Liver (tissue), 3 donors: ENCODE results near the gene AHR.

ENCODE experiments used
- CTCF ChIP-seq: fragments of 150-350 bp; IDR thresholded peaks from 2 replicates; pipeline ENCODE4 v1.5.1; 2017; ENCODE audit warnings: improper control_type of control experiment, low read depth, low read length; ENCODE audit not compliant: missing input control
- EGR1 ChIP-seq, 2 donors: IDR thresholded peaks; 2 replicates each; pipeline ENCODE4 v1.6.1; 2016 to 2018; ENCODE audit warnings: antibody characterized with exemption in 2 of 2, low read depth in 2 of 2
- NR2F2 ChIP-seq: IDR thresholded peaks from 2 replicates; pipeline ENCODE4 v1.6.1; 2016; ENCODE audit warnings: antibody characterized with exemption
- REST ChIP-seq: IDR thresholded peaks from 2 replicates; pipeline ENCODE4 v1.6.1; 2016; ENCODE audit warnings: antibody characterized with exemption, mild to moderate bottlenecking
- RXRA ChIP-seq, 2 donors: IDR thresholded peaks; 2 replicates each; pipeline ENCODE4 v1.6.1; 2017 to 2018; ENCODE audit warnings: antibody characterized with exemption in 2 of 2, mild to moderate bottlenecking in 1 of 2
- TAF1 ChIP-seq: conservative IDR thresholded peaks from 2 replicates; pipeline ENCODE4 v1.6.1; 2016; ENCODE audit warnings: antibody characterized with exemption, mild to moderate bottlenecking
- donor health status: healthy.
- donor health status: healthy.

- no peak for TF ChIP-seq CTCF
- TF ChIP-seq NR2F2 = no peak
- TF ChIP-seq TAF1 = no peak
- TF ChIP-seq REST = peak; percentile 8
- no peak for TF ChIP-seq RXRA (IDR thresholded peaks at IDR 0.05)
- TF ChIP-seq EGR1 (IDR thresholded peaks at IDR 0.05; ENCODE audit: low read depth in 2 of 2) = peak in 1 of 2 donors; percentile 19
These were observed 1.1 kb downstream of the AHR start for GRCh38 chr7:17299483-17299991.
